Omental fat pad (tissue), 4 donors: Measurements from ENCODE around the gene PRDM7. TPM values are rescaled to one million over a fixed set of nuclear protein-coding genes. Genes with fewer than 3 reads are reported as not detected.
A peak's percentile ranks its signal among the peaks of the same experiment; 100 is the strongest.

ENCODE experiments used
- ATAC-seq: fragments of 150-250 bp; one replicate; pipeline ENCODE4 v1.9.1; 2016; ENCODE audit warnings: mild to moderate bottlenecking, moderate library complexity; ENCODE audit not compliant: low FRiP score
- DNase-seq: peaks from one replicate; pipeline ENCODE4 v3.0.0-alpha.2; 2019; ENCODE audit warnings: low spot score
- total RNA-seq, 4 donors: library from RNA; depleted of rRNA; stranded (reverse); fragments of >200 nt; gene quantifications; one replicate each; pipeline ENCODE4 v1.1.0, GENCODE V29; 2016
- TF ChIP-seq, protein P1 (sequence below), 3 donors: fragments of 450-650 bp; IDR thresholded peaks; one replicate each; pipeline ENCODE4 v1.5.1; 2016 to 2017; ENCODE audit warnings: antibody characterized with exemption in 3 of 3, mild to moderate bottlenecking in 3 of 3, moderate library complexity in 2 of 3

The PRDM7 gene
- total RNA-seq, 4 donors from 2014 or later, result not detected

- TF ChIP-seq, protein P1, sequence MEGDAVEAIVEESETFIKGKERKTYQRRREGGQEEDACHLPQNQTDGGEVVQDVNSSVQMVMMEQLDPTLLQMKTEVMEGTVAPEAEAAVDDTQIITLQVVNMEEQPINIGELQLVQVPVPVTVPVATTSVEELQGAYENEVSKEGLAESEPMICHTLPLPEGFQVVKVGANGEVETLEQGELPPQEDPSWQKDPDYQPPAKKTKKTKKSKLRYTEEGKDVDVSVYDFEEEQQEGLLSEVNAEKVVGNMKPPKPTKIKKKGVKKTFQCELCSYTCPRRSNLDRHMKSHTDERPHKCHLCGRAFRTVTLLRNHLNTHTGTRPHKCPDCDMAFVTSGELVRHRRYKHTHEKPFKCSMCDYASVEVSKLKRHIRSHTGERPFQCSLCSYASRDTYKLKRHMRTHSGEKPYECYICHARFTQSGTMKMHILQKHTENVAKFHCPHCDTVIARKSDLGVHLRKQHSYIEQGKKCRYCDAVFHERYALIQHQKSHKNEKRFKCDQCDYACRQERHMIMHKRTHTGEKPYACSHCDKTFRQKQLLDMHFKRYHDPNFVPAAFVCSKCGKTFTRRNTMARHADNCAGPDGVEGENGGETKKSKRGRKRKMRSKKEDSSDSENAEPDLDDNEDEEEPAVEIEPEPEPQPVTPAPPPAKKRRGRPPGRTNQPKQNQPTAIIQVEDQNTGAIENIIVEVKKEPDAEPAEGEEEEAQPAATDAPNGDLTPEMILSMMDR (IDR thresholded peaks at IDR 0.05), result no peak
- DNase-seq (no peak), ATAC-seq (no peak)
These were observed 56.8 kb downstream of the PRDM7 start for GRCh38 chr16:90020260-90020837.

- ATAC-seq, result peak; percentile 39
- DNase-seq, result no peak
- TF ChIP-seq, protein P1 (IDR thresholded peaks at IDR 0.05), result no peak
These were observed 57.4 kb downstream of the PRDM7 start for GRCh38 chr16:90019543-90020259.

DNA sequence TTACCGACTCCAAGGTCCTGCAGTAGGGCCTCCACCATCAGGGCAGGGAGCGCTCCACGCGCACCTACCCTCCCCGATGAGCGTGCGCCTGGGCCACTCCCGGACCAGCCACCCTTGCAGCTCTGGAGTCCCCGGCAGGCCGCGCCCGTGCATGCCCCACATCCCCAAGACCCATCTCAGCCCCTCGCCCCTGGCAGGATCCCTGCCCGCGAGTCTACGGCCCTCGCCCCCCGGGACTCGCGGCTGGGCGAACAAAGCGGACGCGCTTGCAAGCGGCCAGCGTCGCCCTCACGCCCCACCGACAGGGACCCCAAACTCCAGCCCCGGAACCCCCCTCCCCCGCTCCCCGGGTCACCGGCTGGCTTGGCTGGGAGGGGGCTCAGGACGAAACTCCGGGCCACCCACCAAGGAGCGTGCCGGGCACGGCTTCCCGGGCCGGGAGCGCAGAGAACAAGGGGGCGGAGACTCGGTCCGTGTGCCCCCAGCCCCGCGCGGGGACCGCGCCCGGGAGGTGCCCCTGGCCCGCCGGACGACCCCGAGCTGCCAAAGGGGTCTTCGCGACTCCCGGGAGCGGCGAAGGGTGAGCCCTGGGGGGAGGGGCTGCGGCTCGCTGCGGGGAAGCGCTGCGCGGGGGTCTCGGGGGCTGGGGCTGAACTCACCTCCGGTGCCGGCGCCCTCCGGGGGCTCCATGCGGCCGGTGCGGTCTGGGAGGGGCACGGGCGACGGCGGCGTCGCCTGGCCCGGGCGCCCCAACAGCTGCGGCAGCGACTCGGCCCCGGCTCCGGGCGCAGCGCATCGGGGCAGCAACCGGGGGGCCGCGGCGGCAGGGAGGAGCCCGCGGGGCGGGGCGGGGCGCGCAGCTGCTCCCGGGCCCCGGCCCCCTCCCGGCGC, 58.2 kb downstream of the PRDM7 start, which contains the start of gene DBNDD1:
DBNDD1 (minus strand) TSS at position 805 of the 891 bp plus-strand sequence; CDS start at position 690, 115 bp downstream.
- peak; percentile 26 for ATAC-seq
- no peak for DNase-seq
- TF ChIP-seq, protein P1 (IDR thresholded peaks at IDR 0.05), result no peak

DNA sequence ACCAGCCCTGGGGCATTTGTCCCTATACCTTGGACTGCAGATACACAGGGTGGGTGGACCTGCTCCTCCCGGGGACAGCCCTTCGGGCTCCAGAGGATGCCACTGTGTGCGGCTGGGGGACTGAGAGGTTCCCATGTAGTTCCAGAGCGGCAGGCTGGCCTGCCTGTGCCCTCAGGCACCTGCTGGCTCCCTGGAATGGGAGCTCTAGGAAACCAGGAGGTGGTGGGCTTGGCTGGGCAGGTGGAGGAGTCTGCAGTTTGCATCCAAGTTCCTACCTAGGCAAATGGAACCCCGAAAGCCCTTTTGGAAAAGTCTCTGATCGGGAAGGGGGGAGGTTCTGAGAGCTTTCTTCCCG, 58.9 kb downstream of the PRDM7 start:
- ATAC-seq (peak; percentile 2), DNase-seq (no peak)
- TF ChIP-seq, protein P1 (IDR thresholded peaks at IDR 0.05), result no peak

DNA sequence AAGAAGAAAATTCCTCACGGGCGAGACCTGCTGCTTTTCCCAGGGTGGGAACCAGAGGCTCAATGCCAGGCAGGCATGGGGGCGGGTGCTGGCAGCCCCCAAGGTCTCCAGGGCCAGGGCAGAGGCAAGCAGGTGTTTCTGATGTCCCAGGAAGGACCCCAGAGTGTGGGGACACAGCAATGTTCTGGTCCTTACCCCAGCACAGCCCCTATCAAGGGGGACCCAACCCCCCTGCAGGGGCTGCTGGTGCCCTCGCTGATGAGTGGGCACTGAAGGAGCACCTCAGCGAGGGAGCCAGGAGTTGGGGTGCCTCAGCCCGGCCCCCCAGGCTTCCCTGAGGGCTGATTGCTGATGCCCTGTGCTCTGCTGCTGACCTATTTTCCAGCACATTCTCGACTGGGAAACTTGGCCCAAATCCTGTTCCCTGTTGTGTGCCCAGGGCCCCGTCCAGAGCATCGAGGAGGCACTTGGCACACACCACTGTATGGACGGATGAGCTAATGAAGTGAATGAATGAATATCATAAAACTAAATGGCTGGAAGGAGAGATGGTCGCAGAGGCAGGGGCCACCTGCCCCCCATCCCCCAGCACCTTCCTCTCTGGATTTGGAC, 60.7 kb downstream of the PRDM7 start:
- DNase-seq (no peak), ATAC-seq (no peak)
- TF ChIP-seq, protein P1 (IDR thresholded peaks at IDR 0.05), result no peak

- TF ChIP-seq, protein P1 (IDR thresholded peaks at IDR 0.05), result no peak
- DNase-seq (no peak), ATAC-seq (no peak)
These were observed 61.4 kb downstream of the PRDM7 start for GRCh38 chr16:90015586-90016338.
